BE2C (cell line): Measurements from ENCODE around the gene INHBB.

Source experiments
- DNase-seq: peaks from one replicate; pipeline ENCODE4 v3.0.0-alpha.2; 2020
- H3K27me3 ChIP-seq: fragments of 250-450 bp; sonication (Bioruptor Pico); 2 replicates; pipeline ENCODE4 v1.5.1; 2020; ENCODE audit warnings: mild to moderate bottlenecking
- H3K36me3 ChIP-seq: fragments of 250-450 bp; sonication (Bioruptor Pico); 2 replicates; pipeline ENCODE4 v1.5.1; 2020; ENCODE audit warnings: mild to moderate bottlenecking
- H3K4me1 ChIP-seq: fragments of 250-450 bp; sonication (Bioruptor Pico); 2 replicates; pipeline ENCODE4 v1.5.1; 2020
- H3K4me3 ChIP-seq: 2 replicates; pipeline ENCODE4 v1.5.1; 2011; ENCODE audit warnings: low read depth, low read length
- H3K9me3 ChIP-seq: fragments of 250-450 bp; sonication (Bioruptor Pico); 2 replicates; pipeline ENCODE4 v1.5.1; 2020
- CTCF ChIP-seq: IDR thresholded peaks from 2 replicates; pipeline ENCODE4 v1.5.1; 2012; ENCODE audit warnings: mild to moderate bottlenecking, low read depth, low read length

INHBB gene

GRCh38 chr2:120322329-120322728 is 23.6 kb upstream of the INHBB start:
- H3K4me1 ChIP-seq, result no peaks in the 10 kb centered on the region
- H3K27me3 ChIP-seq, result no peaks in the 10 kb centered on the region
- no peak for DNase-seq
- no peaks in the 10 kb centered on the region for H3K36me3 ChIP-seq
- H3K9me3 ChIP-seq, result no peaks in the 10 kb centered on the region
- no peak overlapping the region for H3K4me3 ChIP-seq
- TF ChIP-seq CTCF, result no peak

GRCh38 chr2:120323214-120323613 is 22.7 kb upstream of the INHBB start:
- DNase-seq, result no peak
- Histone ChIP-seq H3K4me1 (no peaks in the 10 kb centered on the region), H3K27me3 (no peaks in the 10 kb centered on the region), H3K9me3 (no peaks in the 10 kb centered on the region), H3K4me3 (no peak overlapping the region), H3K36me3 (no peaks in the 10 kb centered on the region)
- no peak for TF ChIP-seq CTCF

- DNase-seq, result no peak
- TF ChIP-seq CTCF, result no peak
- no peaks in the 10 kb centered on the region for H3K9me3 ChIP-seq
- no peaks in the 10 kb centered on the region for H3K27me3 ChIP-seq
- H3K4me1 ChIP-seq, result no peaks in the 10 kb centered on the region
- H3K4me3 ChIP-seq, result no peak overlapping the region
- H3K36me3 ChIP-seq, result no peaks in the 10 kb centered on the region
Measured at GRCh38 chr2:120323807-120324399, 22.0 kb upstream of the INHBB start.

GRCh38 chr2:120324933-120325332 is 21.0 kb upstream of the INHBB start:
- H3K9me3 ChIP-seq, result no peaks in the 10 kb centered on the region
- H3K36me3 ChIP-seq, result no peaks in the 10 kb centered on the region
- DNase-seq, result no peak
- no peaks in the 10 kb centered on the region for H3K27me3 ChIP-seq
- no peak for TF ChIP-seq CTCF
- H3K4me1 ChIP-seq, result no peaks in the 10 kb centered on the region
- H3K4me3 ChIP-seq, result no peak overlapping the region

GRCh38 chr2:120326066-120326465 is 19.9 kb upstream of the INHBB start:
- TF ChIP-seq CTCF, result no peak
- H3K4me3 ChIP-seq, result no peak overlapping the region
- no peaks in the 10 kb centered on the region for H3K9me3 ChIP-seq
- no peaks in the 10 kb centered on the region for H3K36me3 ChIP-seq
- DNase-seq, result no peak
- H3K27me3 ChIP-seq, result no peaks in the 10 kb centered on the region
- no peaks in the 10 kb centered on the region for H3K4me1 ChIP-seq

GRCh38 chr2:120330946-120331822 is 14.8 kb upstream of the INHBB start:
- no peaks in the 10 kb centered on the region for H3K36me3 ChIP-seq
- no peak for DNase-seq
- no peaks in the 10 kb centered on the region for H3K27me3 ChIP-seq
- no peak overlapping the region for H3K4me3 ChIP-seq
- TF ChIP-seq CTCF, result no peak
- no peaks in the 10 kb centered on the region for H3K4me1 ChIP-seq
- H3K9me3 ChIP-seq, result no peaks in the 10 kb centered on the region
